AG09319 (cell line): Measurements from ENCODE around the gene NKAPL.
"Not testable (repeated sequence)": the region's sequence is repeated elsewhere in the genome, so short reads cannot be mapped to it uniquely, and the experiment has no call there.

Experiments used
- DNase-seq: peaks from one replicate; pipeline ENCODE4 v3.0.0-alpha.2; 2010; ENCODE audit warnings: low read depth; ENCODE audit errors: extremely low read depth
- TF ChIP-seq, protein P1 (sequence below): IDR thresholded peaks from 2 replicates; pipeline ENCODE4 v1.5.1; 2011; ENCODE audit warnings: low read depth, mild to moderate bottlenecking, inconsistent platforms, low read length, moderate library complexity

NKAPL gene

DNA sequence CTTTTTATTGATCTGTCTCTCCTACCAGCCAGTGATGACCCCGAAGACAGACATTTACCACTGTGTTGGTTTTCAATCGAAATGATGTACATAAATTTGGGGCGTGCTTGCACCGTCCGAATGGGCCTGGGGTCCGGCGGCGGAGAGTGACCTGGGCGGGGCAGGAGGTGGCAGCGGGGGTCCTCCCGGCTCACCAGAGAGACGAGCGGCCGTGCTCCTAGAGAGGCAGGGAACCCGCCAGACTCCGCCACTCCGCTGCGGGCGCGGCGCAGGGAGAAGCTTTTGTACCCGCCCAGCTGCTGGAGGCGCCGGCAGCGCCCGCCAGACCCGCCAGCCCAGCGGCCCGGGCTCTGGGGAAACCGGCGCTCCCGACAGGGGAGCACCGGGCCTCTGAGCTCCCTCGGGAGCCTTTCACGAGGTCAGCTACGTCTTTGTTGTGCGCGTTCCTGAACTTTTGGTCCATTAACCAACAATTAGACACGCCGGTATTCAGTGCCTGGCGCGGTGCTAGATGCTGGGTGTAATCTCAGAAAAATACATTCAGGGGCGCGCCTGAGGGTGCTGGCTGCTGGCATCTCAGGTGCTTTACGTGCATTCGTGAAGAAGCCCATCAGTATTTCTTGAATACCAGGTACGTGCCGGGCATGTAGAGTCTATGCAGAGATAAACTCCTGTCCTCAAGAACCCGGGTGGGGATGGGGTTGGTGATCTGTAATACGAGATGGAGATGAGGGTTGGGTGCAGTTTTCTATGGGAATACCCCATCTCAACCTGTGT lies 22.4 kb downstream of the NKAPL start, which contains the start of gene PGBD1:
PGBD1 (plus strand) TSS at position 285 of the 777 bp plus-strand sequence. CDS start 2,242 bp downstream, outside the sequence.
- TF ChIP-seq, protein P1, sequence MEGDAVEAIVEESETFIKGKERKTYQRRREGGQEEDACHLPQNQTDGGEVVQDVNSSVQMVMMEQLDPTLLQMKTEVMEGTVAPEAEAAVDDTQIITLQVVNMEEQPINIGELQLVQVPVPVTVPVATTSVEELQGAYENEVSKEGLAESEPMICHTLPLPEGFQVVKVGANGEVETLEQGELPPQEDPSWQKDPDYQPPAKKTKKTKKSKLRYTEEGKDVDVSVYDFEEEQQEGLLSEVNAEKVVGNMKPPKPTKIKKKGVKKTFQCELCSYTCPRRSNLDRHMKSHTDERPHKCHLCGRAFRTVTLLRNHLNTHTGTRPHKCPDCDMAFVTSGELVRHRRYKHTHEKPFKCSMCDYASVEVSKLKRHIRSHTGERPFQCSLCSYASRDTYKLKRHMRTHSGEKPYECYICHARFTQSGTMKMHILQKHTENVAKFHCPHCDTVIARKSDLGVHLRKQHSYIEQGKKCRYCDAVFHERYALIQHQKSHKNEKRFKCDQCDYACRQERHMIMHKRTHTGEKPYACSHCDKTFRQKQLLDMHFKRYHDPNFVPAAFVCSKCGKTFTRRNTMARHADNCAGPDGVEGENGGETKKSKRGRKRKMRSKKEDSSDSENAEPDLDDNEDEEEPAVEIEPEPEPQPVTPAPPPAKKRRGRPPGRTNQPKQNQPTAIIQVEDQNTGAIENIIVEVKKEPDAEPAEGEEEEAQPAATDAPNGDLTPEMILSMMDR: no peak
- no peak for DNase-seq

DNA sequence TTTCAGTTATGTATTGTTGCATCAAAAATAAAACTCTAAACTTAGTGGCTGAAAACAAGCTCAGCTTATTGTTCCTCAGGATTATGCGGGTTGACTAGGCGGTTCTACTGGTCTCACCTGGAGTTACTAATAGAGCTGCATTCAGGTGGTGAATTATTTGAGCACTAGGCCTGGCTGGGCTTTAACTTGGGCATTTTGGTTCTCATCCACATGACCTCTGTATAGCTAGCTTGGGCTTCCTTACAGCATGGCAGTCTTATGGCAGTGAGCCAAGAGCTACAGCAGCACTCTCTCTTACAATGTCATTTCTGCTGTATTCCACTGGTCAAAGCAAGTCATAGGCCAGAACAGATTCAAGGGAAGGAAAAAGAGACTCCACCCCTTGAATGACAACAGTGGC lies 23.8 kb downstream of the NKAPL start:
- DNase-seq: no peak
- TF ChIP-seq, protein P1: no peak

DNA sequence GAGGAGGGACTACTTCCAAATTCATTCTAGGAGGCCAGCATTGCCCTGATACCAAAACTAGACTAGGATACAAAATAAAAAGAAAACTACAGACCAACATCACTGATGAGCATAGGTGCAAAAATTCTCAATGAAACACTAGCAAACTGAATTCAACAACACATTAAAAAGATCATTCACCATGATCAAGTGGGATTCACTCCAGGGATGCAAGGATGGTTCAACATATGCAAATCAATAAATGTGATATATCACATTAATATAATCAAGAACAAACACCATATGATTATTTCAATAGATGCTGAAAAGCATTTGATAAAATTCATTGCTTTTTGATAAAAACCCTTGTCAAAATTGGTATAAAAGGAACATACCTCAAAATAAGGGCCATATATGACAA lies 32.5 kb downstream of the NKAPL start:
- DNase-seq: no peak
- TF ChIP-seq, protein P1: no peak

DNA sequence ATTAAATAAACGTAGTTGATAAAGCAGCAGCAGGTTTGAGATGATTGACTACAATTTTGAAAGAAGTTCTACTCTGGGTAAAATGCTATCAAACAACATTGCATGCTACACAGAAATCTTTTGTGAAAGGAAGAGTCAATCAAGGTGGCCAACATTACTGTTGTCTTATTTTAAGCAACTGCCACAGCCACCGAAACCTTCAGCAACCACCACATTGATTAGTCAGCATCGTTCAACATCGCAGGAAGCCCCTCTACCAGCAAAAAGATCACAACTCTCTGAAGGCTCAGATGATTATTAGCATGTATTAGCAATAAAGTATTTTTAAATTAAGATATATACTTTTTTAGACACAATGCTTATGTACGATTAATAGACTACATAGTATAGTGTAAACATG lies 36.2 kb downstream of the NKAPL start:
- no peak for DNase-seq
- TF ChIP-seq, protein P1: no peak

DNA sequence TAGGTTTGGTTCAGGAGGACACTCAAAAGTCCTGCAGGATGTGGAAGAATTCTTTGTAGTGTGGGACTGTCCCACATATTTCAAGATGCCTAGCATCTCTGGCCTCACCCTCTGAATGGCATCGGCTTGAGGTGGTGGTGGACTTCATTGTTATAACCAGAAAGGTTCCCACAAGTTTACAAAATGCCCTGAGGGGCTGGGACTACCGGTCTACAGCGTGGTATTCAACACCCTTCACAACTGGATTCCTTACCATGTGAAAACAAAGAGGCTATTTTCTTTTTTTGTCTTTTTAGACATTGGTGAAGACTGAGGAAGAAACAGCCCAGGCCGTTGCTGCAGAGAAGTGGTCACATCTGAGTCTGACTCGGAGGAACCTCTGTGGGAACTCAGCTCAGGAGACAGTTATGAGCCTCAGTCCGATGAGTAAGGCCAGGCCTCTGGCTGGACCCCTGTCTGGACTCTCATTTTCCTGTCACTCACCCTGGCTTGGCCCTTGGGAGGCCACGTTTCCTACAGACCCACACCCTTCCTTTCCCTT lies 37.5 kb downstream of the NKAPL start:
- no peak for DNase-seq
- TF ChIP-seq, protein P1: no peak

DNA sequence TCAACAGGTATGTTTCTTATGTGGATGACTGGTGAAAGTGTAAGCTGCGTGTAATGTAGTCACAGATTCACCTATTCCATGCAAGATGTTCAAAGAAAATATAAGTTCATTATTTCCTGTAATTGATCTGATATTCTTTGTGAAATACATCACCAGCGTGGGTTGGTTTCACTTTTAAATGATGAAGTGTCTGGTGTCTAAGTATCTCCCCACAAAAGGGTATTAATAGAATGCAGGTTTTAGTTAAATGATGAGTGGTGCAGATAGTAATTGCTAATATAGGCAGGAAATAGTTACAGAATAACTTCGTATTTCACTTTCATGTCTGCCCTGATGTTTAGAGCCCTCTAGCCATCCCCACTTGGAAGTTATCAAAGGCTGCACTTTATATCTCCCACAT lies 44.5 kb downstream of the NKAPL start:
- TF ChIP-seq, protein P1: no peak
- DNase-seq: no peak

- not testable (repeated sequence) for DNase-seq
These were observed 47.3 kb downstream of the NKAPL start for GRCh38 chr6:28306363-28306762.
